ENCODE results near the gene OGFOD2. TPM values are rescaled to one million over a fixed set of nuclear protein-coding genes. Genes with fewer than 3 reads are reported as not detected.
"Not testable (repeated sequence)": the region's sequence is repeated elsewhere in the genome, so short reads cannot be mapped to it uniquely, and the experiment has no call there.

The OGFOD2 gene
- total RNA-seq, 1 experiment from 2014 or later, result 35.6 TPM

DNA sequence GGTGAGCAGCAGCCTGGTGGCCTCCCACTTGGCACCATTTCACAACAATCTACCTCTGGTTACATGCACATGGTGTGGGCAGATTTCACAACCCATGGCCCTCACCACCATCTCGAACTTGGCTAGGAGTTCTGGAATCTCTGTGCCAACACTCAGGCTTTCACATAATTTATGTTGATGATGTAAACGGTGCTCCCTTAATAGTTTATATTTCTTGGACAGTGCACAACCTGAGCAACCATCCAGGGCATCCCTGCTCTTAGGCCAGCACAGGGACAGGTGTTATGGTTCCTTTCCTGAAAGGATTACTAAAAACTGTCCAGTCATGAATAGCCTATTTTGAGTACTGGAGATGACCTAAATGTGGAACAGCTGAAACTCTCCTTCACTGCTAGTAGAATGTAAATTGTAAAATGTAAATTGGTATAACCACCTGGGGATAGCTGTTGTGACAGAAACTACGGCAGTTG, 37.4 kb upstream of the OGFOD2 start:
- Histone ChIP-seq H3K9me3 (ENCODE audit: low read length) (no peaks in the 10 kb centered on the region), H4K20me1 (ENCODE audit: low read length) (no peaks in the 10 kb centered on the region), H3K27ac (ENCODE audit: low read length) (no peak overlapping the region), H3K79me2 (ENCODE audit: low read length) (no peaks in the 10 kb centered on the region), H3K4me2 (ENCODE audit: low read length) (no peak overlapping the region), H3K9ac (ENCODE audit: low read length) (no peak overlapping the region), H2AFZ (ENCODE audit: low read length) (no peak overlapping the region), H3K4me3 (ENCODE audit: low read length) (no peak overlapping the region), H3K9me2 (replicated peaks; ENCODE audit: low read length) (no peaks in the 10 kb centered on the region), H3F3A (ENCODE audit: low read length, unreplicated experiment) (no peaks in the 10 kb centered on the region), H3K4me1 (ENCODE audit: insufficient read depth, low read length) (peaks cover 17% of the 10 kb centered on the region), H3K36me3 (ENCODE audit: low read depth, low read length) (no peaks in the 10 kb centered on the region; the same call in 1 of the 2 replicates), H3K27me3 (ENCODE audit: low read length) (no peaks in the 10 kb centered on the region)
- no peak for ATAC-seq
- DNase-seq, result no peak
- BruUV-seq (replicated peaks), result no TSS peak
- CTCF ChIA-PET, result no interaction called here
- no peak for TF ChIP-seq EZH2phosphoT487 (IDR thresholded peaks at IDR 0.05; ENCODE audit: borderline replicate concordance, low read length)
- no peak for TF ChIP-seq EZH2 (IDR thresholded peaks at IDR 0.05; ENCODE audit: low read length, unreplicated experiment)
- TF ChIP-seq, protein P1, sequence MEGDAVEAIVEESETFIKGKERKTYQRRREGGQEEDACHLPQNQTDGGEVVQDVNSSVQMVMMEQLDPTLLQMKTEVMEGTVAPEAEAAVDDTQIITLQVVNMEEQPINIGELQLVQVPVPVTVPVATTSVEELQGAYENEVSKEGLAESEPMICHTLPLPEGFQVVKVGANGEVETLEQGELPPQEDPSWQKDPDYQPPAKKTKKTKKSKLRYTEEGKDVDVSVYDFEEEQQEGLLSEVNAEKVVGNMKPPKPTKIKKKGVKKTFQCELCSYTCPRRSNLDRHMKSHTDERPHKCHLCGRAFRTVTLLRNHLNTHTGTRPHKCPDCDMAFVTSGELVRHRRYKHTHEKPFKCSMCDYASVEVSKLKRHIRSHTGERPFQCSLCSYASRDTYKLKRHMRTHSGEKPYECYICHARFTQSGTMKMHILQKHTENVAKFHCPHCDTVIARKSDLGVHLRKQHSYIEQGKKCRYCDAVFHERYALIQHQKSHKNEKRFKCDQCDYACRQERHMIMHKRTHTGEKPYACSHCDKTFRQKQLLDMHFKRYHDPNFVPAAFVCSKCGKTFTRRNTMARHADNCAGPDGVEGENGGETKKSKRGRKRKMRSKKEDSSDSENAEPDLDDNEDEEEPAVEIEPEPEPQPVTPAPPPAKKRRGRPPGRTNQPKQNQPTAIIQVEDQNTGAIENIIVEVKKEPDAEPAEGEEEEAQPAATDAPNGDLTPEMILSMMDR (conservative IDR thresholded peaks at IDR 0.05; ENCODE audit: low read depth, low read length), result no peak
- intact Hi-C loops (cut with micrococcal nuclease), result no loop called here
- POLR2A ChIA-PET (ENCODE audit: unreplicated experiment), result no interaction called here

- CTCF ChIA-PET, result no interaction called here
- no peak overlapping the region for H3K4me3 ChIP-seq (ENCODE audit: low read length)
- H3K4me1 ChIP-seq (ENCODE audit: insufficient read depth, low read length), result peaks cover 31% of the 10 kb centered on the region
- intact Hi-C loops (cut with micrococcal nuclease), result no loop called here
- ATAC-seq (no peak), DNase-seq (no peak)
- no TSS peak for BruUV-seq (replicated peaks)
- H3K27me3 ChIP-seq (ENCODE audit: low read length), result no peaks in the 10 kb centered on the region
- no peaks in the 10 kb centered on the region for H4K20me1 ChIP-seq (ENCODE audit: low read length)
- no peak overlapping the region for H3K9ac ChIP-seq (ENCODE audit: low read length)
- H3F3A ChIP-seq (ENCODE audit: low read length, unreplicated experiment), result no peaks in the 10 kb centered on the region
- no peak overlapping the region for H2AFZ ChIP-seq (ENCODE audit: low read length)
- no peaks in the 10 kb centered on the region for H3K9me2 ChIP-seq (replicated peaks; ENCODE audit: low read length)
- no peaks in the 10 kb centered on the region; the same call in 1 of the 2 replicates for H3K36me3 ChIP-seq (ENCODE audit: low read depth, low read length)
- POLR2A ChIA-PET (ENCODE audit: unreplicated experiment), result no interaction called here
- H3K79me2 ChIP-seq (ENCODE audit: low read length), result no peaks in the 10 kb centered on the region
- no peak overlapping the region for H3K4me2 ChIP-seq (ENCODE audit: low read length)
- no peak overlapping the region for H3K27ac ChIP-seq (ENCODE audit: low read length)
- no peaks in the 10 kb centered on the region for H3K9me3 ChIP-seq (ENCODE audit: low read length)
- TF ChIP-seq EZH2 (IDR thresholded peaks at IDR 0.05; ENCODE audit: low read length, unreplicated experiment) (no peak), EZH2phosphoT487 (IDR thresholded peaks at IDR 0.05; ENCODE audit: borderline replicate concordance, low read length) (no peak)
- TF ChIP-seq, protein P1 (conservative IDR thresholded peaks at IDR 0.05; ENCODE audit: low read depth, low read length), result no peak
Measured at GRCh38 chr12:122939125-122939524, 35.9 kb upstream of the OGFOD2 start.

GRCh38 chr12:122941351-122941750, 33.7 kb upstream of the OGFOD2 start:
- H3F3A ChIP-seq (ENCODE audit: low read length, unreplicated experiment); H3K79me2 ChIP-seq (ENCODE audit: low read length); H3K36me3 ChIP-seq (ENCODE audit: low read depth, low read length); BruUV-seq (replicated peaks); H4K20me1 ChIP-seq (ENCODE audit: low read length); POLR2A ChIA-PET (ENCODE audit: unreplicated experiment); H3K4me3 ChIP-seq (ENCODE audit: low read length); H3K27me3 ChIP-seq (ENCODE audit: low read length); H2AFZ ChIP-seq (ENCODE audit: low read length); H3K9me2 ChIP-seq (replicated peaks; ENCODE audit: low read length); H3K9ac ChIP-seq (ENCODE audit: low read length); H3K9me3 ChIP-seq (ENCODE audit: low read length); CTCF ChIA-PET; intact Hi-C loops (cut with micrococcal nuclease); ATAC-seq: not testable (repeated sequence)
- Histone ChIP-seq H3K4me2 (ENCODE audit: low read length) (peak overlapping the region; percentile 16; the same call in 1 of the 2 replicates), H3K4me1 (ENCODE audit: insufficient read depth, low read length) (peaks cover 50% of the 10 kb centered on the region), H3K27ac (ENCODE audit: low read length) (peak overlapping the region; percentile 43)
- DNase-seq, result peak; percentile 68
